ENCODE data around the gene NR1I2.

The NR1I2 gene

DNA sequence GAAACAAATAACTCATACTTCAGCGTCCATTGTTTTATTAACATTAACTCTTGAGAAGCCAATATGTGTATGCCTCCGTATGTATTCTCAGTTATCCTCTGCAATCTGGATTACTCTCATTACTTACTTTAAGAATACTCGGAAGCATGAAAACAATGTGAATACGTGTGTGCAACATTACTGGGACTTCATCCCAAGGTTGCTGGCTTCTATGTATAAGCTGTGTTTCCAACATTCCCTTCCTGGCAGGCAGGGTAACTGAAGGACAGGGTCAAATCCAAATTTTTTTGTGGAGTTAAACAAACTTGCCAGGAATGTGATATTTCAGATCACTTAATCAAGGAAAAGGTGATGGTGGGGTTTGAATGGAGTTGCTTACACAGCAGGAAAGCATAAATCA, 34.5 kb upstream of the NR1I2 start:
- TF ChIP-seq, protein P1, sequence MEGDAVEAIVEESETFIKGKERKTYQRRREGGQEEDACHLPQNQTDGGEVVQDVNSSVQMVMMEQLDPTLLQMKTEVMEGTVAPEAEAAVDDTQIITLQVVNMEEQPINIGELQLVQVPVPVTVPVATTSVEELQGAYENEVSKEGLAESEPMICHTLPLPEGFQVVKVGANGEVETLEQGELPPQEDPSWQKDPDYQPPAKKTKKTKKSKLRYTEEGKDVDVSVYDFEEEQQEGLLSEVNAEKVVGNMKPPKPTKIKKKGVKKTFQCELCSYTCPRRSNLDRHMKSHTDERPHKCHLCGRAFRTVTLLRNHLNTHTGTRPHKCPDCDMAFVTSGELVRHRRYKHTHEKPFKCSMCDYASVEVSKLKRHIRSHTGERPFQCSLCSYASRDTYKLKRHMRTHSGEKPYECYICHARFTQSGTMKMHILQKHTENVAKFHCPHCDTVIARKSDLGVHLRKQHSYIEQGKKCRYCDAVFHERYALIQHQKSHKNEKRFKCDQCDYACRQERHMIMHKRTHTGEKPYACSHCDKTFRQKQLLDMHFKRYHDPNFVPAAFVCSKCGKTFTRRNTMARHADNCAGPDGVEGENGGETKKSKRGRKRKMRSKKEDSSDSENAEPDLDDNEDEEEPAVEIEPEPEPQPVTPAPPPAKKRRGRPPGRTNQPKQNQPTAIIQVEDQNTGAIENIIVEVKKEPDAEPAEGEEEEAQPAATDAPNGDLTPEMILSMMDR (IDR thresholded peaks at IDR 0.05): no peak

GRCh38 chr3:119748991-119749390, 32.9 kb upstream of the NR1I2 start:
- TF ChIP-seq, protein P1 (IDR thresholded peaks at IDR 0.05): no peak

GRCh38 chr3:119751423-119751822, 30.5 kb upstream of the NR1I2 start:
- TF ChIP-seq, protein P1 (IDR thresholded peaks at IDR 0.05): no peak

DNA sequence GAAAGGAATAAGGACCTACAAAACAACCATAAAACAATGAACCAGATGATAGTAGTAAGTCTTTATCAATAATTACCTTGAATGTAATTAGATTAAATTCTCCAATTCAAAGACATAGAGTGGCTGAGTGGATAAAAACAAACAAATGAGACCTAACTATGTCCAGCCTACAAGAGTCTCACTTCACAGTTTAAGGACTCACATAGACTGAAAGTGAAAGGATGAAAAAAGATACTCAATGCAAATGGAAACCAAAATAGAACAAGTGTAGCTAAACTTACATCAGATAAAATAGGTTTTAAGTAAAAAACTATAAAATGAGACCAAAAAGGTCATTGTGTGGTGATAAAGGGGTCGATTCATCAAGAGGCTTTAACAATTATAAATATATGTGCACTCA, 21.9 kb upstream of the NR1I2 start:
- TF ChIP-seq, protein P1 (IDR thresholded peaks at IDR 0.05): no peak

DNA sequence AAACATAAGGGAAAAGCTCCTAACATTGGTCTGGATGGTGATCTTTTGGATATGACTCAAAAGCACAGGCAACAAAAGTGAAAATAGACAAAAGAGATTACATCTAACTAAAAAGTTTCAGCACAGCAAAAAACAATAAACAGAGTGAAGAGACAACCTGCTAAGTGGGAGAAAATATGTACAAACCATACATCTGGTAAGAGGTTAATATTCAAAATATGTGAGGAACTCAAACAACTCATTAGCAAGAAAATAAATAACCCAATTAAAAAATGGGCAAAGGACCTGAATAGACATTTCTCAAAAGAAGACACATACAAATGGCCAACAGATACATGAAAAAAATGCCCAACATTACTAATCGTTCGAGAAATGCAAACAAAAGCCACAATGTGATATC, 19.0 kb upstream of the NR1I2 start:
- TF ChIP-seq, protein P1 (IDR thresholded peaks at IDR 0.05): no peak

GRCh38 chr3:119763466-119763865, 18.4 kb upstream of the NR1I2 start:
- TF ChIP-seq, protein P1 (IDR thresholded peaks at IDR 0.05): no peak

GRCh38 chr3:119765239-119765638, 16.7 kb upstream of the NR1I2 start:
- TF ChIP-seq, protein P1 (IDR thresholded peaks at IDR 0.05): no peak

GRCh38 chr3:119767936-119768601, 13.8 kb upstream of the NR1I2 start:
- TF ChIP-seq, protein P1 (IDR thresholded peaks at IDR 0.05): no peak

Measured in LNCAP (cell line).